Neuronal stem cell (in vitro differentiated cells): Measurements from ENCODE around the gene NTNG1.

Experiments used
- DNase-seq: peaks from one replicate; pipeline ENCODE4 v3.0.0-alpha.2; 2013; ENCODE audit warnings: low spot score
- H2AFZ ChIP-seq: one replicate; pipeline ENCODE4 v1.6.1; 2013; ENCODE audit warnings: mild to moderate bottlenecking, low read length, inconsistent platforms
- H2AK5ac ChIP-seq: 2 replicates; pipeline ENCODE4 v1.6.1; 2013; ENCODE audit warnings: low read depth, mild to moderate bottlenecking, inconsistent platforms, low read length, moderate library complexity, mixed read lengths
- H2BK120ac ChIP-seq: 2 replicates; pipeline ENCODE4 v1.6.1; 2013; ENCODE audit warnings: low read depth, mild to moderate bottlenecking, inconsistent platforms, low read length, moderate library complexity, mixed read lengths
- H2BK12ac ChIP-seq: one replicate; pipeline ENCODE4 v1.6.1; 2013; ENCODE audit warnings: low read length, inconsistent platforms
- H2BK15ac ChIP-seq: 2 replicates; pipeline ENCODE4 v1.6.1; 2013; ENCODE audit warnings: mild to moderate bottlenecking, low read length, inconsistent platforms, mixed read lengths
- H2BK5ac ChIP-seq: one replicate; pipeline ENCODE4 v1.6.1; 2013; ENCODE audit warnings: inconsistent platforms, mild to moderate bottlenecking, low read length, moderate library complexity
- H3K14ac ChIP-seq: one replicate; pipeline ENCODE4 v1.6.1; 2013; ENCODE audit warnings: low read length, inconsistent platforms
- H3K18ac ChIP-seq: 2 replicates; pipeline ENCODE4 v1.6.1; 2013; ENCODE audit warnings: low read length, inconsistent platforms
- H3K23ac ChIP-seq: 2 replicates; pipeline ENCODE4 v1.6.1; 2013; ENCODE audit warnings: low read depth, mild to moderate bottlenecking, mixed read lengths, low read length, inconsistent platforms; ENCODE audit not compliant: poor library complexity
- H3K27ac ChIP-seq: replicated peaks from 3 replicates; pipeline ENCODE4 v1.5.1; 2013; ENCODE audit warnings: low read length, inconsistent platforms
- H3K27me3 ChIP-seq, 3 experiments: 2 replicates each; pipeline ENCODE4 v1.6.1; 2013; ENCODE audit warnings: low read length in 3 of 3, mild to moderate bottlenecking in 2 of 3, inconsistent platforms in 1 of 3, low read depth in 1 of 3, mixed read lengths in 1 of 3, moderate library complexity in 1 of 3; ENCODE audit not compliant: control insufficient read depth in 3 of 3, insufficient read depth in 3 of 3
- H3K36me3 ChIP-seq, 2 donors: replicated peaks in 1 of 2; 2 replicates each; pipeline ENCODE4 v1.6.1; 2013; ENCODE audit warnings: low read length in 2 of 2; ENCODE audit not compliant: control insufficient read depth in 2 of 2, insufficient read depth in 2 of 2
- H3K4ac ChIP-seq: 2 replicates; pipeline ENCODE4 v1.6.1; 2013; ENCODE audit warnings: inconsistent platforms, mild to moderate bottlenecking, low read length, moderate library complexity
- H3K4me1 ChIP-seq, 2 donors: 1 replicate in 1 of 2; 2 replicates in 1 of 2; pipeline ENCODE4 v1.6.1; 2013; ENCODE audit warnings: low read length in 2 of 2, low read depth in 1 of 2; ENCODE audit not compliant: control insufficient read depth in 2 of 2, insufficient read depth in 1 of 2
- H3K4me2 ChIP-seq: one replicate; pipeline ENCODE4 v1.6.1; 2013; ENCODE audit warnings: mild to moderate bottlenecking, low read length, inconsistent platforms; ENCODE audit not compliant: insufficient read depth, poor library complexity, severe bottlenecking
- H3K4me3 ChIP-seq, 2 donors: 2 replicates each; pipeline ENCODE4 v1.5.1; 2013; ENCODE audit warnings: low read length in 2 of 2, mild to moderate bottlenecking in 2 of 2, inconsistent platforms in 1 of 2, moderate library complexity in 1 of 2
- H3K79me1 ChIP-seq: one replicate; pipeline ENCODE4 v1.6.1; 2013; ENCODE audit warnings: low read depth, mild to moderate bottlenecking, inconsistent platforms, low read length, moderate library complexity
- H3K9ac ChIP-seq: one replicate; pipeline ENCODE4 v1.6.1; 2013; ENCODE audit warnings: mild to moderate bottlenecking, low read depth, low read length, inconsistent platforms; ENCODE audit not compliant: poor library complexity
- H3K9me3 ChIP-seq, 2 donors: replicated peaks in 1 of 2; 2 replicates each; pipeline versions ENCODE3 to v1.6.1; 2013; ENCODE audit warnings: low read length in 2 of 2, mild to moderate bottlenecking in 2 of 2, inconsistent platforms in 1 of 2, low read depth in 1 of 2, mixed read lengths in 1 of 2, moderate library complexity in 1 of 2; ENCODE audit not compliant: control insufficient read depth in 2 of 2, insufficient read depth in 1 of 2
- H4K8ac ChIP-seq: one replicate; pipeline ENCODE4 v1.6.1; 2013; ENCODE audit warnings: low read depth, mild to moderate bottlenecking, inconsistent platforms, low read length, moderate library complexity
- H4K91ac ChIP-seq: one replicate; pipeline ENCODE4 v1.6.1; 2013; ENCODE audit warnings: low read length, low read depth, mild to moderate bottlenecking, inconsistent platforms; ENCODE audit not compliant: poor library complexity
- WGBS, 2 donors: extraction: QIAGEN DNeasy Blood & Tissue Kit; methylation state at CpG; one replicate each; pipeline ENCODE4 v1.1.7; 2013; ENCODE audit warnings: missing lambda C conversion rate in 2 of 2, mixed read lengths in 1 of 2; ENCODE audit not compliant: insufficient read length in 2 of 2, insufficient replicate concordance in 1 of 2; ENCODE audit errors: extremely low coverage in 2 of 2; 5-methylcytosine and 5-hydroxymethylcytosine counted together

NTNG1 gene

GRCh38 chr1:107474877-107475612 lies 334.2 kb downstream of the NTNG1 start:
- Histone ChIP-seq H4K91ac (no peak overlapping the region), H2BK5ac (no peak overlapping the region), H3K27ac (no peak overlapping the region), H3K36me3 (no peaks in the 10 kb centered on the region), H2BK12ac (no peak overlapping the region), H3K27me3 (no peaks in the 10 kb centered on the region), H3K4ac (no peak overlapping the region), H3K14ac (no peak overlapping the region), H3K4me1 (no peaks in the 10 kb centered on the region), H4K8ac (no peak overlapping the region), H2AFZ (no peak overlapping the region), H3K9ac (no peak overlapping the region), H3K4me2 (no peak overlapping the region), H3K23ac (no peak overlapping the region), H3K18ac (no peak overlapping the region), H3K4me3 (no peak overlapping the region), H2BK15ac (no peak overlapping the region), H3K79me1 (no peaks in the 10 kb centered on the region), H3K9me3 (no peaks in the 10 kb centered on the region), H2BK120ac (no peak overlapping the region), H2AK5ac (no peak overlapping the region)
- no CpG with 5 or more reads among the region's 1 CpG for WGBS, 2 donors
- no peak for DNase-seq

GRCh38 chr1:107477233-107477632 lies 336.4 kb downstream of the NTNG1 start:
- no peaks in the 10 kb centered on the region for H3K9me3 ChIP-seq
- H3K27ac ChIP-seq: no peak overlapping the region
- H2AK5ac ChIP-seq: no peak overlapping the region
- DNase-seq: no peak
- H3K36me3 ChIP-seq: no peaks in the 10 kb centered on the region
- no peak overlapping the region for H3K18ac ChIP-seq
- H3K79me1 ChIP-seq: no peaks in the 10 kb centered on the region
- no peak overlapping the region for H2BK12ac ChIP-seq
- H3K9ac ChIP-seq: no peak overlapping the region
- no peaks in the 10 kb centered on the region for H3K27me3 ChIP-seq
- no peak overlapping the region for H3K4me2 ChIP-seq
- no peak overlapping the region for H2BK15ac ChIP-seq
- no peak overlapping the region for H3K4me3 ChIP-seq
- no peak overlapping the region for H2BK5ac ChIP-seq
- no peak overlapping the region for H4K91ac ChIP-seq
- H3K4me1 ChIP-seq: no peaks in the 10 kb centered on the region
- no CpG with 5 or more reads among the region's 2 CpGs for WGBS, 2 donors
- no peak overlapping the region for H4K8ac ChIP-seq
- H3K23ac ChIP-seq: no peak overlapping the region
- no peak overlapping the region for H2BK120ac ChIP-seq
- no peak overlapping the region for H3K4ac ChIP-seq
- H2AFZ ChIP-seq: no peak overlapping the region
- no peak overlapping the region for H3K14ac ChIP-seq

- WGBS, 2 donors: no CpG with 5 or more reads among the region's 11 CpGs
- H3K9ac ChIP-seq: no peak overlapping the region
- no peak for DNase-seq
Observed at GRCh38 chr1:107479865-107480350, 339.1 kb downstream of the NTNG1 start.

GRCh38 chr1:107480548-107481415 lies 339.9 kb downstream of the NTNG1 start:
- Histone ChIP-seq H3K4me2 (no peak overlapping the region), H2AK5ac (no peak overlapping the region), H3K18ac (peak overlapping the region; percentile 42), H3K4me1 (no peaks in the 10 kb centered on the region), H3K9ac (no peak overlapping the region), H3K36me3 (no peaks in the 10 kb centered on the region), H3K14ac (peak overlapping the region; percentile 85), H3K27ac (no peak overlapping the region), H2AFZ (peak overlapping the region; percentile 2), H3K4ac (no peak overlapping the region), H3K4me3 (no peak overlapping the region), H3K27me3 (peaks cover 0 to 2% (median 0%) of the 10 kb centered on the region in 3 experiments), H2BK120ac (no peak overlapping the region), H3K9me3 (no peaks in the 10 kb centered on the region), H3K23ac (no peak overlapping the region), H3K79me1 (no peaks in the 10 kb centered on the region), H4K8ac (no peak overlapping the region), H2BK15ac (no peak overlapping the region), H2BK12ac (no peak overlapping the region), H2BK5ac (no peak overlapping the region), H4K91ac (no peak overlapping the region)
- WGBS, 2 donors: no CpG with 5 or more reads among the region's 37 CpGs
- no peak for DNase-seq

More at GRCh38 chr1:107479865-107480350, 339.1 kb downstream of the NTNG1 start:
- no peaks in the 10 kb centered on the region for H3K9me3 ChIP-seq
- H3K4me3 ChIP-seq: no peak overlapping the region
- H2BK120ac ChIP-seq: no peak overlapping the region
- no peak overlapping the region for H3K27ac ChIP-seq
- H3K4me1 ChIP-seq: no peaks in the 10 kb centered on the region
- H2BK5ac ChIP-seq: no peak overlapping the region
- H3K4ac ChIP-seq: no peak overlapping the region
- H2BK12ac ChIP-seq: no peak overlapping the region
- no peak overlapping the region for H2AK5ac ChIP-seq
- H3K23ac ChIP-seq: no peak overlapping the region
- H3K36me3 ChIP-seq: no peaks in the 10 kb centered on the region
- peaks cover 0 to 2% (median 0%) of the 10 kb centered on the region in 3 experiments for H3K27me3 ChIP-seq
- no peak overlapping the region for H2AFZ ChIP-seq
- H3K79me1 ChIP-seq: no peaks in the 10 kb centered on the region
- no peak overlapping the region for H2BK15ac ChIP-seq
- H3K18ac ChIP-seq: no peak overlapping the region
- no peak overlapping the region for H3K14ac ChIP-seq
- no peak overlapping the region for H4K91ac ChIP-seq
- H3K4me2 ChIP-seq: no peak overlapping the region
- no peak overlapping the region for H4K8ac ChIP-seq
